GM21529 (cell line): ENCODE data around the gene TMEM119.
"Not testable (repeated sequence)": the region's sequence is repeated elsewhere in the genome, so short reads cannot be mapped to it uniquely, and the experiment has no call there.

ENCODE experiments used
- ATAC-seq: cut with Tn5 transposase; IDR thresholded peaks from one replicate; pipeline ENCODE4 v1.9.1; 2021; ENCODE audit not compliant: unreplicated experiment

TMEM119 gene

DNA sequence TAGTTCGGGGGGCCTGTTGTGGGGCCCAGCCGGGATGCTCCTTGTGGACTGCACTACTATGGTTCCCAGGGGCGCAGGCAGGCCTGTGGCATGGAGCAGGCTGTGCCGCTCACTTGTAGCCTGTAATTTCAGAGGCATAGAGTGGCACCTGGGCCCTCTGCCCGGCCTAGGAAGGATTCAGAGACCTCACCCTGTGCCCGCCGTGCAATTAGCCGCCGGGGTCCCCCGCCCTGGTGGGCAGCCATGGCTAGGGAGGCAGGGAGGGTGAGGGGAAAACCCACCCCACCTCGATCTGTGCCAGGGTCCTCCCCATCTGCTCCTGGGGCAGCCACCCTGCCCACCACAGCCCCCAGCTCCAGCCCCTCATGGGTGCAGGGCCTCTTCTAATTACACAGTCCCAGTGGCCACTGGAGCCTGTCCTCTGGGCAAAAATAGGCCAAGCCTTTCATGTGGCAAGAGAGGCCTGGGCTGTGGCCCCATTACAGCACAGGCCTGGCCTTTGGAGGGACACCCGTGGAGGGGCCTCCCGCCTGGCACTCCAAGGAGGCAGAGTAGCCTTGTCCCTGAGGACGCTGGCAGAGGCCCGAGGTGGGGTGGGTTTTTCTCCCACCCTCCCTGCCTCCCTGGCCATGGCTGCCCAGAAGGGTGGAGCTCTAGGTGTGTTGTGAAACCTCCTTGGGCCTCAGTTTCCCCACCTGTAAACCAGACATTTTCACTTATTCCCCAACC lies 5.3 kb upstream of the TMEM119 start:
- ATAC-seq = no peak

DNA sequence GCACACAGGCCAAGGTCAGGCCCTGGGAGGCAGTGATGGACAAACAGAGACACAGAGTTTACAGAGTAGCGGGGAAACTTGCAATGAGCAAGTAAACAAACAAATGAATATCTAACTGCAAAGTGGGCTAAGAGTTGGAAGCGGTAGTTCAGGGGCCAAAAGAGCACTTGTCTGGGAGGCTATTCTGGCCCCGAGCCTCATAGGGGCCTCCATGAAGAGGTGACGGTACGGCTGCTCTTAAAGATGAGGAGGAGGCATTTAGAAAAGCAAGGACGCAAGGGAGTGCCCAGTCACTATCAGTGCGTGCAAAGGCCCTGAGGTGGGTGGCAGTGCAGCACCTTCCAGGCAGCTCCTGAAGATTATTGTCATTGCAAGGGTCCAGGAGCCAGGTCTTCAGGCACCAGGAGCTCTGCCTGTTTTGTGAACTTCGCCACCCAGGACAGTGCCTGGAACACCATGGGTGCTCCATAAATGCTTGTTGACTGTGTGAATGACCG lies 4.4 kb upstream of the TMEM119 start:
- ATAC-seq = no peak

DNA sequence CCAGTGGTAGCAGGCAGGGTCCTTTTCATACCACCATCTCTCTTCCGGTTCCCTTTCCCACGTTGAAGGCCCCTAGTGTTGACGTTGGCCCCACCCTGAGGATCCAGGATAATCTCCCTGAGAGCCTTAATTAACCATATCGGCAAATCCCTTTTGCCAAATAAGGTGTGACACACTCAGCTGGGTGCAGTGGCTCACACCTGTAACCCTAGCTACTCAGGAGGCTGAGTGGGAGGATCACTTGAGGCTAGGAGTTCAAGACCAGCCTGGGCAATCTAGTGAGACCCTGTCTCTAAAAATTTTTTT lies 2.8 kb upstream of the TMEM119 start:
- ATAC-seq = no peak

DNA sequence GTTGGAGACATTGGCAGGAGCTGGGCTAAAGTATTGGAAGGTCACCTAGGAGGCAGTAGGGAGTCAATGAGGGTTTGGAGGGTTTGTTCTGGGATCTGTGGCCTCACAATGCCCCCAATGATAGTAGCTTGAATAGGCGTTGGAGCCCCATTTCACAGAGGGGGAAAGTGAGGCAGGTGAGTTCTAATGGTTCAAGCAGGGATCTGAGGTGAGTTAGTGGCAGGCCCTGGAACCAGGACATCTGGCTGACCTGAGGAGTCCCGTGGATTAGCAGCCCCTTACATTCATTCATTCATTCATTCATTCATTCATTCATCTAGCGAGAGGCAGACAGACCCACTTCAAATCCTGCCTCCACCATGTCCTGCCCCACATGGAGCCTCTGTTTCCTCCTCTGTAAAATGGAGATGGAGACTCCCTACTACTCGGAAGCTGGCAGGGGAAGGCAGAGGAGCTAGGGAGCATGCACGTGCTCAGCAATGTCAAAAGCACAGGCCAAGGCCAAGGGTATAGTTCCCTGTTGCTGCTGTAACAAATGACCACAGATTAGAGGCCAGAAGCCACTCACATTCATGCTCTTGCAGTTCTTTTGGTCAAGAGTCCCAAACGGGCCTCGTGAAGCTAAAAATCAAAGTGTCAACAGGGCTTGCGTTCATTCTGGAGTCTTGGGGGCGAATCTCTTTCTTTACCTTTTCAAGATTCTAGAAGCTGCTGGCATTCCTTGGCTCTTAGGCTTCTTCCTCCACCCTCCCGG lies 2.2 kb upstream of the TMEM119 start:
- no peak for ATAC-seq

DNA sequence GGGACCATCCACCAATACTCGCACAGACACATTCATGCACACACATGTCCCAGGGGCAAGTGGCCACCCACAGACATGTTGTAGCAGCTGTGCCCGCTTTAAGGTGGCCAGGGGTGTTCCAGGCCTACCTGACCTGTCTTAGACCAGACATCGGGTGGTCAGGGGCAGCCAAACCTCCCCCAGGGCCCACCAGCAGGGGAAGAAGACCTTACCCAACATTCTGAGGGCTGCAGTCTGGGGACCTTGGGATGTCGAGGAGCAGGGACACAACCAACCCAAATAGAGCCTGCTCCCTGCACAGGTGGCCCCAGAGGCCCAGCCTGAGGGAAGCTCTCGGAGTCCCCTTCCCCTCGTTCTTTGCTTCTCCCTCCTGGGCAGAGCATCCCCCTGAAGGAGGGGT lies 1.7 kb upstream of the TMEM119 start:
- ATAC-seq = no peak

DNA sequence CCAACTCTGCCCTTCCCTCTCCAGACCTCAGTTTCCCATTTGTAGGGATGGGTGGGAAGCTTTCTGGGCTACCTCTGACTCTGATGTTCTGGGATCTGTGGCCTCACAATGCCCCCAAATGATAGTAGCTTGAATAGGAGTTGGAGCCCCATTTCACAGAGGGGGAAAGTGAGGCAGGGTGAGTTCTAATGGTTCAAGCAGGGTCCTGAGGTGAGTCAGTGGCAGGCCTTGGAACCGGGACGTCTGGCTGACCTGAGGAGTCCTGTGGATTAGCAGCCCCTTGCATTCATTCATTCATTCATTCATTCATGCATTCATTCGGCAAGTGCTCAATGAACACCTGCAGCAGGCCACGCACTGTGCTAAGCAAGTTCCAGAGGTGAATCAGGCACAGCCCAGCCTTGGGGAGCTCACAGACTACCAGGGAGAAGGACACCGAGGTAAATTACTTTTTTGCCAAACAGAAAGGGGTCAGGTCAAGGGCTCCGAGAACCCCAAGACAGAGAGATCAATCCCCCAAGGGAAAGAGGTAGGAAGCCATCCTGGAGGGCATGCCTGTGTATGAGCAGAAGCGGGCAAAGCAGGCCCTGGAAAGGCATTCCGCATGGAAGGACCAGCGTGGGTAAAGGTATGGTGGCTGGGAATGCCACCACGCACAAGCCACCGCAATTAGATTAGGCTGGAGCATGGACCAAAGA lies 818 bp upstream of the TMEM119 start:
- ATAC-seq = no peak

DNA sequence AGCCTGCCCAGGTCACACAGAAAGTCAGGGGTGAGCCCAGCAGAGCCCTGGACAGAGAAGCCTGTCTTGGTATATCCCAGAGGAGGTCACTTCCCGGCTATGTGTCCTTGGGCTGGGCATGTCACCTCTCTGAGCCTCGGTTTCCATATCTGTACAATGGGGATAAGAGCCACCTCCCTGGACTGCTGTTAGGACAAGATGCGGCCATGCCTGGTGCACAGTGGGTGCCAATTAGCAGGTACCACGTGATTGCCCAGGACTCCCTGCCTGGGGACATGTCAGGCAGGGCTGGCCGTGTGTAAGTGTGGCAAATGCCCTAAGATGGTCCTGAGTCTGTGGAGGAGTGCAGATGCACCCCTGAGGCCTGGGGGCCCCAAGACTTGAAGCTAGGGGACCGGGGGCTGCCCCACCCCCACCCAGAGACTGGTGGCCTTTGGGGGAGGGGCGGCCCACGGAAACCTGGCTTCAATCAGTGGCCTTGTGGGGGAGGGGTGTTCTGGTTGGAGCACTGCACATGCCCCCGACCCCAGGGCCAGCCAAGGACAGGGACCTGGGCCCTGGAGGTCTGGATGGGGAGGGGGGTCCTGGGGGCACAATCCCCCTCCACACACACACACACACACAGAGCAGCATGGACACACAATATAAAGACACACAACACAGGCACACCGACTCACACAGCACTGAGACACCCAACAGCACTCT lies 878 bp downstream of the TMEM119 start:
- no peak for ATAC-seq

DNA sequence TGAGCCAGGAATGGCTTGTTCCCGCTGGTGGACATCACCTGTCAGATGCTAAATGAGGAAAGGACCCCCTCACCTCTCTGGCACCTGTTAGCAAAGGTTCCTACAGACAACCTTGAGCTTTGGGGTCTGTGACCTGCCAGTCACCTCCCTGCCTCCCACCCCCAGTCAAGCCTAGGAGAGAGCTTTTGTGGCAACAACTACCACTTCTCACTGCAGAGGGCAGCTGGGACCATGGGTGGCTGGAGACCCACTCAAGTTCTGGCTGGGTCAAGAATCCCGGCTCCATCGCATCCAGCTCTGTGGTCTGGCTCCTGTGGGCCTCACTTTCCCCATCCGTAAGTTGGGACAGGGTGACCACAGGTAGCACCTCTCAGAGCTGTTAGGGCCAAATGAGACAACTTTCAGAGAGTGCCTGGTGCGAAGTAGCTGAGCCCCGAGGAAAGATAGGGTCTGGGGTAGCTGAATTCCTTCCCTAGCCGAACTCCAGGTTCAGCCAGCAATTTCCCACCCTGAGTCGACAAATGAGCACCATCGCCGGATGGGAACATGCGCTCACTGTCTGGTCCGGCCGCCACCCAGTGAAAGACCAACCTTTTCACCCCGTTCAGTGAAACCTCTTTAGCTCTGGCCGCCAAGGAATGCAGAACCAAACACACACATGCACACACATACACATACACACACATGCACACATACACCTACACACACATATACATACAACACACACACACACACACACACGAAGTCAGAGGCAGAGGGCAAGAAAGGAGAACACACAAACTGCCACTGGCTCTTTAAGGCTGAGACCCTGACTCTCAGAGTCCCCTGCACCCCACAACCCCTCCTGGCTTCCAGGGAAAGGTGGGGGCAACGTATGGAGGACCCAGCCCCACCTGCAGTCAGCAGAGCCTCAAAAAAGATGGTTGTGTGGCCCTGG lies 1.9 kb downstream of the TMEM119 start:
- ATAC-seq = no peak

DNA sequence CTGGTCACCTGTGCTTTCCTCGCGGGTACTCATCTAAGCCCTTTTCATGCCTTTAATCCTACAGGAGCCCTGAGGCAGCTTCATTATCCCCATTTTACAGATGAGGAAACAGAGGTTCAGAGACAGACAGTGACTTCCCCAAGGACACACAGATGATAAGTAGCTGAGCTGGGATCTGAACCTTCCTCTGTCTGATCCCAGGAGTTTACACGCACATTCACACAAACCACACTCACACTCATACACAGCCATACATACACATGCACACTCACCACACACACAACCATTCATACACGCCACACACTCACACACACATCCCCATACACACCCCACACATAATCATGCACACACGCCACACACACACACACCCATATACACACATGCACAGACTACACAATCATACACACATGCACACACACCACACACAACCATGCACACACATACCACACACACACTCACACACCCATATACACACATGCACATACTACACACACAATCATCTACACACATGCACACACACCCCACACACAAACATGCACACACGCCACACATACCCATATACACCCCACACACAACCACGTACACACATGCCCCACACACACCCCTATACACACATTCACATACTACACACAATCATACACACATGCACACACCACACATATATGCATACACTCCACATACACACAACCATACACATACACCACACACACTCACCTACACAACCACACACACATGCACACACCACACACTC lies 2.7 kb downstream of the TMEM119 start:
- ATAC-seq = no peak

DNA sequence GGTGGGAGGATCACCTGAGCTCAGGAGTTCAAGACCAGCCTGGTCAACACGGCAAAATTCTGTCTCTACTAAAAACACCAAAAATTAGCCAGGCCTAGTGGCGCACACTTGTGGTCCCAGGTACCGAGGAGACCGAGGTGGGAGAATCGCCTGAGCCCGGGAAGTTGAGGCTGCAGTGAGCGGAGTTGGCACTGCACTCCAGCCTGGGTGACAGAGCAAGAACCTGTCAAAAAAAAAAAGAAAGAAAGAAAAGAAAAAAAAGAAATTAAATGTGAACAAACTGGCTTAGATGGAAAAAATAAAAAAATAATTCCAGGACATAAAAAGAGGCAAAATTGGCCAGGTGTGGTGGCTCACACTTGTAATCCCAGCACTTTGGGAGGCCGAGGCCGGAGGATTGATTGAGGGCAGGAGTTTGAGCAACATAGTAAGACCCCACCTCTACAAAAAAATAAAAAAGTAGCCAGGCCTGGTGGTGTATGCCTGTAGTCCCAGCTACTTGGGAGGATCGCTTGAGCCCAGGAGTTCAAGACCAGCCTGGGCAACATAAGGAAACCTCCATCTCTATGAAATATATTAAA lies 3.5 kb downstream of the TMEM119 start:
- no peak for ATAC-seq

DNA sequence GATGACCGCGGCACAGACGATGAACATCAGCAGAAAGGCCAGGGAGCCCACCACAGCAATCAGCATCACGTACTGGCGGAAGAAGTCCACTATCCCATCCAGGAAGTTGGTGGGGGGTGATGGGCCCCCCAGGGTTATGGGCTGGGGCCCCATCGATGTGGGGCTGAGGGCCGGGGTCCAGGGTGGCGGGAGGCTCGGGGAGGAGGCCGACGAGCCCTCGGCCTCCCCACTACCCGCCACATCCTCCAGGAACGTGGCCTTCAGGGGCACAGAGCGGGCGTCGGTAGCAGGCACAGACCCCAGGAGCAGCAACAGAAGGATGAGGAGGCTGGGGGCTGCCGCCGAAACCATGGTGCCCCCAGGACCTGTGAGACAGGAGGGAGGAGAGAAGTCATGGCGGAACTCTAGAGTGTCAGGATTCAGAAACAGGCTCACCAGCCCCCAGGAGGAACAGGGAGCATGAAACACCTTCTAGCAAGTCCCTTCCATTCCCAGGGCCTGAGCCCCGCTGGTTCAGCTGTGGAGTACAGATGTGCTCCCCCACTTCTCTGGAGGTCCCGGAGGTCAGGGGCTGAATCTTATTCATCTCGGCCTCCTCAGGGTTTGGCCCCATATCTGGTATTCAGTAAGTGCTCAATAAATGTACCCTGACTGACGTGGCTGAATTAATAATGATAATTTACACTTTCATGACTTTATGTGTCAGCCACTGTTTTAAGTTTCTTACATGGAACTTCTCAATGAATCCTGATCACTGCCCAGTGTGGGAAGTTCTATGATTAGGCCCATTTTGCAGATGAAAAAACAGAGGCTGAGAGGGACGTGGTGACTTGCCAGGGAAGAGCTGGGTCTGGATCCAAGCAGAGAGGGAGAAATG lies 5.6 kb downstream of the TMEM119 start:
- no peak for ATAC-seq

DNA sequence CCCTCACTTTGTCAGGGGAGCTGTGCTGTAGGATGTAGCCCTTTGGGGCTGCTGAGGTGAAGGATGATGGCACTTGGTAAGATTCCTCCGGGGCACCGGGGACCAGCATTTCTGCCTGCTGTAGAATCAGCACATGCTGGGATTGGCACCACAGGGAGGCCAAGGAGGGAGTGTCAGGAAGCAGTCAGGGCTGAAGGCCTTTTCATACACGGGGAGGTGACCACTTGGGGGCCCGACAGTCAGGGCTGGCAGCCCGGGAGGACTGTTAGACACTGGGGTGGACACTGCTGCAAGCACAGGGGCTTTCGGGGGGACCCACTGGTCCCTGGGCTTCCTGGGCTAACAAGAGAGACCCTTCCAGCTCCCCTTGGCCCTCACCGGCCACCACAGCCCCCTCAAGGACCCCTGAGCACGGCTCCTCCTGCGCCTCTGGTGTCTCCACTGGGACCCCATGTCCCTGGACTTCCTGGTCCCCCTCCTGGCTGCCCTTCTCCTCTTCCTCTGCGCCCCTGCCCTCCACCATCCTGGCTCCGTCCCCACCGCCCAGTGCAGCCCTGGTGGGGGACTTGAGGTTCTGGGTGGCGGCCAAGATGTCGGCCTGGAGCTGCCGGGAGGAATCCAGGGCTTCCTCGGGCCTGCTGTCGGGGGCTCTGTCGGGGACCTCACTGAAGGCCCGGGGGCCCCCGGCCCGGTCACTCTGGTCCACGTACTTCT lies 6.5 kb downstream of the TMEM119 start:
- no peak for ATAC-seq

DNA sequence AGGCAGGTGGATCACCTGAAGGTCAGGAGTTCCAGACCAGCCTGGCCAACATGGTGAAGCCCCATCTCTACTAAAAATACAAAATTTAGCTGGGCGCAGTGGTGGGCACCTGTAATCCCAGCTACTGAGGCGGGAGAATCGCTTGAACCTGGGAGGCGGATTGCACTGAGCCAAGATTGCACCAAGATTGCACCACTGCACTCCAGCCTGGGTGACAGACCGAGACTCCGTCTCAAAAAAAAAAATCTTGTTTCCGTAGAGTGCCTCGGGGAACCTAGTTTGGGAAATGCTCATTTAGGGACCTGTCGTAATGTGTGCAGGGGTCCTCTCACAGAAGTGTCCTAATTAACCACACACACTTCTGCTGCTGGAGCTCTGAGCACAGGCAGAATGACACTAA lies 7.4 kb downstream of the TMEM119 start:
- ATAC-seq = not testable (repeated sequence)

DNA sequence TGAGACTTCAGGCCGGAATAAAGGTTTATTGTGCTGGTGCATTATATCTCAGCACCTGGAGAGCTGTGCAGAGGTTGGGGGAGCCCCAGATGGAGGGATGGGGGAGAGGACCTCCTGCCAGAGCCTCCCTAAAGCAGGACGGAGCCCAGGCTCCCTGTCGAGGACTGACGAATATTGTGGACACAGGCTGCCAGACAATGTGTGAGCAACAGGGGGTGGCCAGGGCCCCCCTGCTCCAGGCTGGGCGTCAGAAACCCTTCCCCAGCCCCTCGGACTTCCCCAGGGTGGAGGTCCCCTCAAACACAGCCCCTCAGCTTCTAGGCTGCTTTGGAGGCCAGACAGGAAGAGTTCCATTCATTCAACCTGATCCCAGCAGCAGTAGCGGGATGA lies 8.0 kb downstream of the TMEM119 start:
- ATAC-seq = no peak

DNA sequence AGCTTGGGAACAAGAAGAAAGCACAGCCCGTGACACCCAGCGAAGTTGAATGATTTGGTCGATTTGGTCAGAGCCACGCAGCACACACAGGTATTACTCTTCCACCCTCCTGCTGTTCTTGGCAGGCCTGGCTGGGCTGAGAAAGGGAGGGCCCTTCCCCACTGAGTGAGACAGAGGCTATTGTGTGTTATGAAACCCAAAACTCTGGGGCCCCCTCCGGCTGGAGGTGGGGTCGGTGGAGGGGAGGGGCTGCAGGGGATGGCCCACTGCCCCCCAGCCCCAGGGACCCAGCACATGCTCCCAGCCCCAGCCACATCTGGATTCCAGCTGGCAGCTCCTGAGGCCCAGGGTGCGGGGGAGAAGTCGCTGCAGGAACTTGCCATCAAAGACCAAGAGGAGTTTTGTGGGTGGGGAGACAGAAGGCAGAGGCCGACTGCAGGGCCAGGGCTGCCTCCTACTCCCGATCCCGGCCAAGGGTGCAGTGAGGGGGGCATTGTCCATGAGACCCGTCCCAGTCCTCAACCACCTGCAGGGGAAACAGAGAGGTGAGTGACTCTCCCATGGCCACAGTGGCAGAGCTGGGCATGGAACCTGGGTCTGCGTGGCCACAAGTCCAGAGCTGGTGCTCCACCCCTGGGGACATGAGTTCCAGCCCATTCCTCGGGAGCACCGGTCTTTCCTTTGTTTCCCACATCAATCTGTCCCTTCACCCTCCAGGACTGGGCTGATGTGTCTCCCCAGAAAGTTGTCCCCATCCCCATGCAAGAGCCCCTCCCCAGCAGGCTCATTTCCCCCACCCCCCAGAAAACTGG lies 8.7 kb downstream of the TMEM119 start:
- ATAC-seq = no peak

DNA sequence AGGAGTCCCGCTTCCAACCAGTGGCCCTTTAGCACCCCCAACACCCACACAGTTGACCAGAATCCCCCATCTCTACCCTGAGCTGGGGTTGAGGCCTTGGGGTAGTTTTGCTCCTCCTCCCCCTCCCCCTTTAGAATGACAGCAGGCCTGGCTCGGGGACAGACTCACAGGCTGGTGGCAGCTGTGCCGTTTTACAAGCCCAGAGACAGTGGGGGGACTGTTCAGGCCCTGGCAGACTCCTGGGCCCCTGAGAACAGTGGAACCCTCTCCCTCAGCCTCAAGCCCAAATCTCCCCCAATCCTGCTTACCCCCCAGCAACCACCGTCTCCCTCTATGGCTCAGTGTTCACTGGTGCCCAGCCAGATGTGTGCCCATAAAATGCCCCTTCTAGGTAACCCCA lies 10.1 kb downstream of the TMEM119 start:
- no peak for ATAC-seq

DNA sequence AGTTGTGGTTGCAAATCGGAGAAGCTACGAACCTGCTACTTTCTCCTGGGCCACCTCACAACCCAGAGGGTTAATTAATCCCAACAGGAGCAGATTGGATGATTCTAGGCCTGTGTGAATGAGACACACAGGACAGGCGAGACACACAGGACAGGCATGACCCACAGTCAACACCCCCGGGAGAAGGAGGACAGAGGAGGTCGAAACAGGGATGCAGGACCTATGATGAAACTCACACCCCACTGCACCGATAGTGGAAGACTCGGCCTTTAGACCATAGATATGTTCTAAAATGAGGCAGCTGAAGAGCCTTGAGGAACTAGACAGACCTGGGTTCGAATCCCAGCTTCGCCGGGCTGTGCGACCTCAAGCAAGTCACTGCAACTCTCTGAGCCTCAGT lies 11.6 kb downstream of the TMEM119 start:
- no peak for ATAC-seq
